Superior temporal gyrus (tissue), 1 donor: ENCODE data around the gene GAGE13.
"Not testable (repeated sequence)": the region's sequence is repeated elsewhere in the genome, so short reads cannot be mapped to it uniquely, and the experiment has no call there.

Source experiments
- DNase-seq: peaks from one replicate; pipeline ENCODE4 v3.0.0-alpha.2; 2016; ENCODE audit errors: extremely low spot score

The GAGE13 gene, protein sequence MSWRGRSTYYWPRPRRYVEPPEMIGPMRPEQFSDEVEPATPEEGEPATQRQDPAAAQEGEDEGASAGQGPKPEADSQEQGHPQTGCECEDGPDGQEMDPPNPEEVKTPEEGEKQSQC

DNA sequence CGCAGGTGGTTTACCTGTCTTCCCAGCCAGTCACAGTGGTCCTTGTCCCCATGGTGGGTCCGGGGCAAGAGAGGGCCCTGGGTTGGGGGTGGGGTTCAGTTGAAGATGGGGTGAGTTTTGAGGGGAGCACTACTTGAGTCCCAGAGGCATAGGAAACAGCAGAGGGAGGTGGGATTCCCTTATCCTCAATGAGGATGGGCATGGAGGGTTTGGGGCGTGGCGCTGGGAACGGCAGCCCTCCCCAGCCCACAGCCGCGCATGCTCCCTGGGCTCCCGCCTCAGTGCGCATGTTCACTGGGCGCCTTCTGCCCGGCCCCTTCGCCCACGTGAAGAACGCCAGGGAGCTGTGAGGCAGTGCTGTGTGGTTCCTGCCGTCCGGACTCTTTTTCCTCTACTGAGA lies at the start of gene GAGE13:
GAGE13 (plus strand) TSS at position 301 of the 400 bp plus-strand sequence. CDS start 1,156 bp downstream, outside the sequence.
- not testable (repeated sequence) for DNase-seq

DNA sequence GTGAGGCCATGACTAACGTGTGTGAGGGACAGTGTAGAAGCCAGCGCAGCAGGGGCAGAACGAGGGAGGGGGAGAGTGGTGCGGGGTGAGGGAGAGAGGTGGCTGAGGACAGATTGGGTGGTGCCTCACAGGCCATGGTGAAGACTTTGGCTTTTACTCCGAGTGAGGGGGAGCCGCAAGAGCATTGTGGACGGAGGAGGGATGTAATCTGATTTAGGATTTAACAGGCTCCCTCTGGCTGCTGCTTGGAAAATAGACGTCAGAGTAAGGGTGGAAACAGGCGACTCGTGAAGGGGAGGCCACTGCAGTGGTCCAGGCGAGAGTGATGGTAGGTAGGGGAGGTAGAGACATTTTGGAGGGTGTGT lies 48.8 kb upstream of the GAGE13 start:
- DNase-seq = peak; percentile 37

DNA sequence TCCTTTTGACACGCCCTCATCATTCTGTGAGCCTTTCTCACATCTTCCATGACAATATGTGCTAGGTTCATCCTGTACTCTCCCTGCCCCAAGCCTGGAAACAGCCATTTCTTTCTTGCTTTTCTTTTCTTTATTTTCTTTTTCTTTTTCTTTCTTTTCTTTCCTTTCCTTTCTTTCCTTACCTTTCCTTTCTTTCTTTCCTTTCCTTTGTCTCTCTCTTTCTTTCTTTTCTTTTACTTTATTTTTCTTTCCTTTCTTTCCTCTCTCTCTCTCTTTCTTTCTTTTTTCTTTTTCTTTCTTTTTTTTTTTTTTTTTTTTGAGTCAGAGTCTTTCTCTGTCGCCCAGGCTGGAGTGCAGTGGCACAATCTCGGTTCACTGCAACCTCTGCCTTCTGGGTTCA lies 47.2 kb upstream of the GAGE13 start:
- no peak for DNase-seq

DNA sequence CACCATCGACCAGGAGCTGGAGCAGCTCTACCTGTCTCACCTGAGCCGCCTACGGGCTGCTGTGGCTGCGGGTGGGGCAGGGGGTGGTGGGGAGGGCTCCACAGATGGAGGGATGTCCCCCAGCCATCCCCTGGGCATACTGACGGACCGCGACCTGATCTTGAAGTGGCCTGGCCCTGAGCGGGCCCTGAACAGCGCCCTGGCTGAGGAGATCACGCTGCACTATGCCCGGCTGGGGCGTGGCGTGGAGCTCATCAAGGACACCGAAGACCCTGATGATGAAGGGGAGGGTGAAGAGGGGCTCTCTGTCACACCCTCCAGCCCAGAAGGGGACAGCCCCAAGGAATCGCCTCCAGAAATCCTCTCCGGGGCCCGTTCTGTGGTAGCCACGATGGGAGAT lies 45.2 kb upstream of the GAGE13 start:
- DNase-seq = no peak

DNA sequence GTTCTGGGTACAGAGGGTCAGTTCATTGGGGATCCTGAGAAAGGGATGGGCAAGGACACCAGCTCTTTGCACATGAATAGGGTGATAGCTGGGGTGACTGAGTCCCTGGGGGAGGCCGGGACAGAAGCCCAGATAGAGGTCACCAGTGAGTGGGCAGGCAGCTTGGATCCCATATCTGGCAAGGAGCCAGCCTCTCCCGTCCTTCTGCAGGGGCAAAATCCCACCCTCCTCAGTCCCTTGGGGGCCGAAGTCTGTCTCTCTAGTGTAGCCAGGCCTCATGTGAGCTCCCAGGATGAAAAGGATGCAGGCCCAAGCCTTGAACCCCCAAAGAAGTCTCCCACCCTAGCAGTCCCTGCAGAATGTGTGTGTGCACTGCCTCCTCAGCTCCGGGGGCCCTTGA lies 44.8 kb upstream of the GAGE13 start:
- no peak for DNase-seq

DNA sequence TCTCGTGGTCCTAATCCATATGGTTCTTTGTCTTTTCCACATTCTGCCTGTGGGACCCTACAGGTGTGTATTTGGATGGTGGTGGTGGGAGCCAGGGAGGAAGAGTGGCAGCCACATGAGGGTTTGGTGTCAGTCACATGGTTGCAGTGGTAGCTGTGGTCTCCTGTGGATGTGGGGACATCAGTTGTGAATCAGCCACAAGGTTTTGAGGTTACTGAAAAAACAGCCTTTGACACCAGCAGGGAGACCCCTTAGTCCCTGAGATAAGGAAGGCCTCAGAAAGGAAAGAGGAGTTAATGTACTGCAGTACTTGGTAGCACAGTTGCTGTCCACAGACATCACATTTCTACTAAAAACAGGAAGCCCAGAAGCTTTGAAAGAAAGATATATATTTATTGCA lies 43.7 kb upstream of the GAGE13 start:
- no peak for DNase-seq

DNA sequence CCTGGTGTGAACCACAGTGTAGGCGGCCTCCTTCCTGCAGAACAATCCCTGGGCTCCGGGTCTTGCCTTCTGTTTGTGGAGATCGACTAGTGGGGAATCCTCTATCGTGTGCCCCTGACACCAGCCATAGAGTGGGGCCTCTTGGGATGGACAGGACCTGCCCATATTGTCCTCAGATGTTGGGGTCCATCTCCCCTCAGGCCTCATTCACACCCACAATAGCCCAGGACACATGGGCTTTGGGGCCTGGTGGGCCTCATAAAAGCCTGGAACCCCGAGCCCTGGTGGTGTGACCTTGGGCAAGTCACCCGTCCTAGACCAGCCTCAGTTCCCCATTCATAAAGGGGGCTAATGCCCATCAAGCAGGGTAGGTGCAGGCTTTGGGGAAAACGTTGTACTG lies 41.2 kb upstream of the GAGE13 start:
- DNase-seq = no peak

DNA sequence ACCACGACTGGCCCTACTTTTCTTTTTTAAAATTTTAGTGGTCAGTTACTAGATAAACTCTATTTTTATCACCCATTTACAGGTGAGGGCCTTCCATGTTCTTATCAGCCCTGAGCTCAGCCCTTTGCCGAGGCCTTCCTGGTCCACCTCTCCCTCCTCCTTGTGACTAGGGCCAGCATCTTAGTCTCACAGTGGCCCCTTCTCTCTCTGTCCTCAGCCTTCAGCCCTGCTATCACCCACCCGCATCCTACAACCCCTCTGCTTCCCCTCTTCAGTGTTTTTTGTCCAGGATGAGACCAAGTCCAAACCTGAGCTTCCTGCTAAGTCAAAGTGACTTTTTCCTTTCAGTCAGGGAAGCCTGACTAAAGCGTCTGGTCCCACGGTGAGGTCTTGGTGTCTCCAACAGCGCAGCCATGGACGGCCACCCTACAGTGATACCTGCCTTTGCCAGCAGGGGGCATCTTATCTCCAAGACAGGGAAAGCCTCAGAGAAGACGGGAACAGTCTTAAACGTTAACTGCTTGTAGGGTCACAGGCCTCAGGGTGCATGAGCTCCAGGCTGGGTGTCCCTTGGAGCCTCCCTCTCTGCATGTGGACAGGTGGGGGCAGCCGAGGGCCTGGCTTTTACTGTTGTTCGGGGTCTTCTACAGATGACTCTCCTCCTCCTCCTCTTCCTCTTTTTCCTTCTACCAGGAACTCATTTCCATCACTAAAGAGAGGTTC lies 39.6 kb upstream of the GAGE13 start:
- DNase-seq = peak; percentile 49

DNA sequence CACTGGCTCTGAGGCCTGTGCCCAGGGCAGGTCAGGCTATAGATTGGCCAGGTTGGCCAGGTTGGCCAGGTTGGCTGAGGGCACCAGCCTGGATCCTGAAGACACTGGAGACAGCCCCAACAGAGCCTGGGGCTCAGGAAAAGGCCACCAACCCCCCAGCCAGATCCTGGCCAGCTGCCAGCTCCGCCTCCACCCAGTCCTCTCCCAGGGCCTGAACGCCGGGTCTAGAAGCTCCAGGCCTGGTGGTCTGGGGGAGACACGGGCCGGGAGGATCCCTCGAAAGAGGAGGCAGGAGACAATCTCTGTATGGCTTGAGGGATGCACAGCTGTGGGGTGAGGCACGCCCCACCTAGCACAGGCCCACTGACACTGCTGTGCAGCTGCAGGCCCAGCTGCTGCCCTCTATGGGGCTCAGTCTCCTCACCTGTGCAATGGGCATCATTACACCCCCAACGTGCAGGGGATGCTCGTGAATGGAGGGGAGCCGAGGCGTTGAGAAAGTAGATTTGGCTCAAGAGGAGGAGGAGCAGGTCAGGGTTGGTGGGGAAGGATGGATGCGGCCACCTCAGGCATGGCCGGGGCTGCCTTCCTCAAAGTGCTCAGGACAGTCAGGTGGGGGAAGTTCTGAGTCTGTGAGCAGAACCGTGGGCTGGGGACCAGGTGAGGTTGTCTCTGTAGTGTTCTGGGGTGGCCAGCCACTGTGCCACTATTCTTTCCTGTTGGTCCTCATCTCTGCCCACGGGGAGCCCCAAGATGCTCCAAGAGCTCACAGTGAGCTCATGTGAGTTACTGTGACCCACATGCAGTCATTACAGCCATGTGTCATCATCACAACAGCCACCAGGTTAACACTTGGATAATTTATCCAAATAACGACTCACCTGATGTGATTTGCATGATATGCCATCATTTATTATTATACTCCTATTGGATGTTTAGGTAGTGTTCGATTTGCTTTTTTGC lies 38.7 kb upstream of the GAGE13 start:
- DNase-seq = no peak

DNA sequence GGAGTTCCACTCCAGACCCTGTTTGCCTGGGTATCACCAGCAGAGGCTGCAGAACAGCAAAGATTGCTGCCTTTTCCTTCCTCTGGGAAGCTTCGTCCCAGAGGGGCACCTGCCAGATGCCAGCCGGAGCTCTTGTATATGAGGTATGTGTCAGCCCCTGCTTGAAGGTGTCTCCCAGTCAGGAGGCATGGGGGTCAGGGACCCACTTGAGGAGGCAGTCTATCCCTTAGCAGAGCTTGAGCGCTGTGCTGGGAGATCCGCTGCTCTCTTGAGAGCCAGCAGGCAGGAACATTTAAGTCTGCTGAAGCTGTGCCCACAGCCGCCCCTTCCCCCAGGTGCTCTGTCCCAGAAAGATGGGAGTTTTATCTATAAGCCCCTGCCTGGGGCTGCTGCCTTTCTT lies 32.1 kb upstream of the GAGE13 start:
- not testable (repeated sequence) for DNase-seq

DNA sequence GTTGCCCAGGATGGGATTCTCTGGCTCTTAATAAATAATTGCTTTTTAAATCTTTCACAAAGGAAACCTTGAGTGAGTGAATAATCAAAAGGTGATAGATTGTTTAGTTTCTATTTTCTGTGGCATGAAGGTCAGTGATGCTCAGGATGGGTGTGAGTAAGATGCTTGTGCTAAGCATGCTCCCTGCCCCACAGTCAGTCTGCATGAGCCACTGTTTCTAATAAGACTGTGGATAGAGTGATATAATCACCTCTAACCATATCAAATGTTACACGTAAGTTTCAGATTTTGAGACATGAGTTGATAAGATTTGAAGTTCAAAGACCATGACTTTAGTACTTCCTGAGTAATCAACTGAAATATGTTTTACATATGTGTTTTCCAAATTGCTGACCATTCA lies 30.7 kb upstream of the GAGE13 start:
- no peak for DNase-seq

DNA sequence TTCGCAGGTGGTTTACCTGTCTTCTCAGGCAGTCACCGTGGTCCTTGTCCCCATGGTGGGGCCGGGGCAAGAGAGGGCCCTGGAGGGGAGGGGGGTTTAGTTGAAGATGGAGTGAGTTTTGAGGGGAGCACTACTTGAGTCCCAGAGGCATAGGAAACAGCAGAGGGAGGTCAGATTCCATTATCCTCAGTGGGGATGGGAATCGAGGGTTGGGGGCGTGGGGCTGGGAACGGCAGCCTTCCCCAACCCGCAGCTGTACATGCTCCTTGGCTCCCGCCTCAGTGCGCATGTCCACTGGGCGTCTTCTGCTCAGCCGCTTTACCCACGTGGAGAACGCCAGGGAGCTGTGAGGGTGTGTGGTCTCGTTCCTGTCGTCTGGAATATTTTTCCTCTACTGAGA lies 28.0 kb upstream of the GAGE13 start, which contains the start of gene GAGE10:
GAGE10 (plus strand) TSS at position 301 of the 400 bp plus-strand sequence. CDS start 1,214 bp downstream, outside the sequence.
- no peak for DNase-seq

DNA sequence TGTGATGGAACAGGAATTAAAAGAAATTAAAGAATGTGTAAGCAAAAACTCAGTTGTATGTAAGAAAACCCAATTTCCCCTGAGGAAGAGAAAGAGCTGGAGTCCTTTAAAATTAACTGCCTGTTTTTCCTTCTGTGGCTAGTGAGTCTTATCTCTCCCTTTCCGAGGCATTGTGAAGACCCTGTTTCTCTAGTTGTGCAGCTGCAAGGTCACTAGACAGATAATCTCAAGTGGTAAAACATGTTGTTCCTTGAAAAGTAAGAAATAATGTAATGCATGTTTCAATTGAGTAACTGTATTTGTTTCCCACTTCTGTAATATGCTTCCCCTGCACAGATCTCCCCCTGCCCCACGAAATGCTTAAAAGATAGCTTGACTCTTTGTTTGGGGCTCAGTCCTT lies 23.6 kb upstream of the GAGE13 start:
- not testable (repeated sequence) for DNase-seq

DNA sequence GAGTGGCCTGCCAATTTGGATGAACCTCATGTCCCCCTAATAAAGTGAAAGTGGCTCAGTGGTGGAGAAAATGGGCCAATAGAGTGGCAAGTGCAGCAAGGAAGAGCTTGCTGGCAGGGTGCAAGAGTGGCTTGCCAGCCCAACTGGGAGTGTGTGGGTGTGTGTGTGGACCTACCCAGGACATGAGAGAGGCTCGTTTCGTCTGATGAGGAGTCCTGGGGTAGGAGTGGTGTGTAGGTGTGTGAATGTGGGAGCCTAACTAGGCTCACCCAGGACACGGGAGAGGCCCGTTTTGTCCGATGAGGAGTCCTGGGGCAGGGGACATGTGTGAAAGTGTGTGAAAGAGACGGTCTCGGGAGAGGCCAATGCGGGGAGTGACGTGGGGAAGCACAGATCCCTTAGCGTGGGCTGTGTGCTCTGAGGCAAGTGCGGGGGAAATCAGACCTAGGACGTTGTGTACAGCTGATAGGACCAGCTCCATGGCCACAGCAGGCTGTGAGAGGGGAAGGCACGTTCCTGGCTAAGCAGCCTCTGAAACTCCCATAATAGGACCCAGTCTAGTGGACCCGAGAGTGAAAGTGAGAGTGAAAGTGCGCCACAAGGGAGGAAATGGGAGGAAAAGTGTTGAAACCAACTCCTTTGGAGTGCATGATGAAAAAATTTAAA lies 22.6 kb upstream of the GAGE13 start:
- no peak for DNase-seq

DNA sequence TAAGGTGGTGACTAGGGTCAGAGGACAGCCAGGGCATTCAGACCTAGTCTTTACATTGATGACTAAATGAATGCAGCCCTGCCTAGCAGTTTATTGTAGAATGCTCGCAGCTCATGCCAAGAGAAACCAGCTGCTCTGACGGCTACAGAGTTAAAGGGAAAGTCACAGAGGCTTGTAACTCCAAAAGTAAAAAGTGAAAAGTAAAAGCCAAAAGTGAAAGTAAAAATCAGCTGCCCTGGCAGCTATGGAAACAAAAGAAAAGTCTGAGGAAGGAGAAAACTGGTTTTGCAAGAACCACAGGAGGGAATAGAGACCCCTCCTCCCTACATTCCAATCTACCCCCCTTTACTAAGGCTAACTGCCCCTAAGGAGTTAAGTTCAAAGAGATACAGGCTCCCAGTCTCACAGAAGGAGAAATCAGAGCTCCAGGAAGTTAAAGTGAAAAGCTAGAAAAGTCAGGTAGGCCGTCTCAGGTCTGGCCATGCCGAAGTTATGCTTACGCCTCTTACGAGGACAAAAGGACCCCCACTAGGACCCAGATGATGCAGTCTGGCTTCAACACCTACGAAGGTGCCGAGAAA lies 21.9 kb upstream of the GAGE13 start:
- DNase-seq = no peak

DNA sequence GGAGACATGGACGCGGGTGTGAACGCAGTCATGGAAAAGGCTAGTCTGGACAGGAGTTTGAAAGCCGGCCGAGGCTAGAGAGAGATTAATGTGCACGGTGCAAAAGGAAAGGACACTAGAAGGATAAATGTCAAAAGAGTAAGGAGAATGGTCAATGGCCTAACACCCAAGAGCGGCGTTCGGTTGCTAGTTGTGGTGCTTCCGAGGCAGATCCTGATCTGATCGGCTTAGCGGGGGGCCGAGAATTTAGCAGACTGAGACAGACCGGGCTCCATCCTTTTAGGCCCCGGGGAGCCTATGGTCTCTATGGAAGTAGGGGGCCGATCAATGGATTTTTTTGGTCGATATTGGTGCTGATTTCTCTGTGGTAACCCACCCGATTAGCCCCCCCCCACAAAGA lies 21.0 kb upstream of the GAGE13 start:
- no peak for DNase-seq

DNA sequence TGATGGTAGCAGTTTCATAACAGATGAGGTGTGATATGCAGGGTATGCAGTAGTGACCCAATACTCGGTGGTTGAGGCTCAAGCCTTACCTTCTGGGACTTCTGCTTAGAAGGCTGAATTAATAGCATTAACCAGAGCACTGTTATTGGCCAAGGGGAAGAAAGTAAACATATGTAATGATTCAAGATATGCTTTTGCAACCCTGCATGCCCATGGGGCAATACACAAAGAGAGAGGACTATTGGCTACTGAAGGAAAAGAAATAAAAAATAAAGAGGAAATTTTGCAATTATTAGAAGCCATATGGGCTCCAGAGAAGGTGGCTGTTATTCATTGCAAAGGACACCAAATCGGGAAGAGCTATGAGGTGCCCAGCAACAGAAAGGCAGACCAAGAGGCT lies 19.2 kb upstream of the GAGE13 start:
- DNase-seq = no peak

DNA sequence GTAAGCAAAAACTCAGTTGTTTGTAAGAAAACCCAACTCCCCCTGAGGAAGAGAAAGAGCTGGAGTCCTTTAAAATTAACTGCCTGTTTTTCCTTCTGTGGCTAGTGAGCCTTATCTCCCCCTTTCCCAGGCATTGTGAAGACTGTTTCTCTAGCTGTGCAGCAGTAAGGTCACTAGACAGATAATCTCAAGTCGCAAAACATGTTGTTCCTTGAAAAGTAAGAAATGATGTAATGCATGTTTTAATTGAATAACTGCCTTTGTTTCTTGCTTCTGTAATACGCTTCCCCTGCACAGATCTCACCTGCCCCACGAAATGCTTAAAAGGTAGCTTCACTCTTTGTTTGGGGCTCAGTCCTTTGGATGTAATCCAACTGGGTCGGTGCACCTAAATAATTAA lies 15.3 kb upstream of the GAGE13 start:
- no peak for DNase-seq

DNA sequence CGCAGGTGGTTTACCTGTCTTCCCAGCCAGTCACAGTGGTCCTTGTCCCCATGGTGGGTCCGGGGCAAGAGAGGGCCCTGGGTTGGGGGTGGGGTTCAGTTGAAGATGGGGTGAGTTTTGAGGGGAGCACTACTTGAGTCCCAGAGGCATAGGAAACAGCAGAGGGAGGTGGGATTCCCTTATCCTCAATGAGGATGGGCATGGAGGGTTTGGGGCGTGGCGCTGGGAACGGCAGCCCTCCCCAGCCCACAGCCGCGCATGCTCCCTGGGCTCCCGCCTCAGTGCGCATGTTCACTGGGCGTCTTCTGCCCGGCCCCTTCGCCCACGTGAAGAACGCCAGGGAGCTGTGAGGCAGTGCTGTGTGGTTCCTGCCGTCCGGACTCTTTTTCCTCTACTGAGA lies 9.6 kb upstream of the GAGE13 start, which contains the start of gene GAGE12J:
GAGE12J (plus strand) TSS at position 301 of the 400 bp plus-strand sequence. CDS start 1,157 bp downstream, outside the sequence.
- DNase-seq = not testable (repeated sequence)

DNA sequence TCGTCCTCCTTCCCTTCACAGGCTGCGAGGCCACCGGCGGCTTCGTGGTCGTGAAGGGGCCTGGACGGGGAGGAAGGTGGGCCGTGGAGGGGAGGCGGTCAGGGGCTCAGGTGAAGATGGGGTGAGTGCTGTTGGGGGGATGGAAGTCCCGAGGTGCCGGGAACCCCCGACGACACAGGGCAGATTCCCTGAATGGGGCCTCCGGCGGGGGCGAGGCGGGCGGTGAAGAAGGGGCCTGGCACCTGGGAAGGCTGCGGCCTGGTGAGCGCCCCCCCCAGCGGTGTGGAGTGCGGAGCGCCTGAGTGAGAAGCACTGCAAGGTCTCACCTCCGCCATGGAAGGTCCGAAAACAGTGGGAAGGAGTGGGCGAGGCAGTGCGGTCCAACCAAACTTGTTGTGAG lies 9.1 kb upstream of the GAGE13 start:
- DNase-seq = not testable (repeated sequence)

DNA sequence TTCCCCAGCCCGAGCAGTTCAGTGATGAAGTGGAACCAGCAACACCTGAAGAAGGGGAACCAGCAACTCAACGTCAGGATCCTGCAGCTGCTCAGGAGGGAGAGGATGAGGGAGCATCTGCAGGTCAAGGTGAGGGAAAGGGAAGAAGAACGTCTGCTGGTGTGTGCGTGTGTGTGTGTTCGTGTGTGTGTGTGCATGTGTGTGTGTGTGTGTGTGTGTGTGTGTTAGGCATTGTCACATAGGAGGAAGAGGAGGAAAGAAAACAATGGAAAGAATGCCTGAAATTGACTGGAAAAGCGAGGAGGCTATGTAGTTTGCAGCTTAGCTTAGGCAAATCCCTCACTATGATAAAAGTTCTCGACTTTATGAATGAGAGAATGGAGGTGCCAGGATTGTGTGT lies 7.6 kb upstream of the GAGE13 start:
- not testable (repeated sequence) for DNase-seq
